ENCODE data around the gene MCC.

The MCC gene

GRCh38 chr5:113223315-113223714, 264.9 kb downstream of the MCC start:
- no peak for DNase-seq (ENCODE audit: low read depth)

- DNase-seq (ENCODE audit: low read depth), result no peak
Measured at GRCh38 chr5:113221294-113222176, 266.7 kb downstream of the MCC start.

- DNase-seq (ENCODE audit: low read depth), result no peak
Measured at GRCh38 chr5:113219695-113220094, 268.6 kb downstream of the MCC start.

GRCh38 chr5:113218906-113219517, 269.2 kb downstream of the MCC start:
- no peak for DNase-seq (ENCODE audit: low read depth)

- no peak for DNase-seq (ENCODE audit: low read depth)
Measured at GRCh38 chr5:113218200-113218599, 270.1 kb downstream of the MCC start.

- DNase-seq (ENCODE audit: low read depth), result no peak
Measured at GRCh38 chr5:113217619-113218184, 270.6 kb downstream of the MCC start.

- DNase-seq (ENCODE audit: low read depth), result no peak
Measured at GRCh38 chr5:113216545-113216944, 271.7 kb downstream of the MCC start.

- no peak for DNase-seq (ENCODE audit: low read depth)
Measured at GRCh38 chr5:113215401-113216060, 272.7 kb downstream of the MCC start.

- DNase-seq (ENCODE audit: low read depth), result no peak
Measured at GRCh38 chr5:113214606-113215323, 273.5 kb downstream of the MCC start.

GRCh38 chr5:113213551-113214425, 274.5 kb downstream of the MCC start:
- DNase-seq (ENCODE audit: low read depth), result no peak

GRCh38 chr5:113212244-113212920, 275.9 kb downstream of the MCC start:
- DNase-seq (ENCODE audit: low read depth), result no peak

- no peak for DNase-seq (ENCODE audit: low read depth)
Measured at GRCh38 chr5:113209498-113209897, 278.8 kb downstream of the MCC start.

GRCh38 chr5:113205807-113206206, 282.4 kb downstream of the MCC start:
- no peak for DNase-seq (ENCODE audit: low read depth)

- DNase-seq (ENCODE audit: low read depth), result no peak
Measured at GRCh38 chr5:113205323-113205722, 282.9 kb downstream of the MCC start.

- DNase-seq (ENCODE audit: low read depth), result no peak
Measured at GRCh38 chr5:113204525-113205161, 283.6 kb downstream of the MCC start.

- no peak for DNase-seq (ENCODE audit: low read depth)
Measured at GRCh38 chr5:113203916-113204315, 284.3 kb downstream of the MCC start.

- DNase-seq (ENCODE audit: low read depth), result no peak
Measured at GRCh38 chr5:113202746-113203716, 285.2 kb downstream of the MCC start.

GRCh38 chr5:113202287-113202686, 286.0 kb downstream of the MCC start:
- DNase-seq (ENCODE audit: low read depth), result no peak

GRCh38 chr5:113201715-113202114, 286.5 kb downstream of the MCC start:
- DNase-seq (ENCODE audit: low read depth), result no peak
